Osteocyte (in vitro differentiated cells): ENCODE results near the gene LUZP2. TPM values are rescaled to one million over a fixed set of nuclear protein-coding genes. Genes with fewer than 3 reads are reported as not detected.
"Not testable (repeated sequence)": the region's sequence is repeated elsewhere in the genome, so short reads cannot be mapped to it uniquely, and the experiment has no call there.

Experiments
- DNase-seq: peaks from one replicate; pipeline ENCODE4 v3.0.0; 2021; ENCODE audit warnings: mixed read lengths; ENCODE audit not compliant: unreplicated experiment; ENCODE audit errors: extremely low spot score
- H3K27ac Mint-ChIP-seq: one replicate; pipeline ENCODE4 v1.8.0; 2021; ENCODE audit warnings: mild to moderate bottlenecking, mixed read lengths; ENCODE audit not compliant: unreplicated experiment
- H3K27me3 Mint-ChIP-seq: one replicate; pipeline ENCODE4 v1.8.0; 2021; ENCODE audit warnings: mixed read lengths; ENCODE audit not compliant: unreplicated experiment
- H3K36me3 Mint-ChIP-seq: one replicate; pipeline ENCODE4 v1.8.0; 2021; ENCODE audit warnings: mixed read lengths; ENCODE audit not compliant: unreplicated experiment
- H3K4me1 Mint-ChIP-seq: one replicate; pipeline ENCODE4 v1.8.0; 2021; ENCODE audit warnings: mixed read lengths; ENCODE audit not compliant: unreplicated experiment
- H3K4me3 Mint-ChIP-seq: one replicate; pipeline ENCODE4 v1.8.0; 2021; ENCODE audit warnings: mild to moderate bottlenecking, moderate library complexity, mixed read lengths; ENCODE audit not compliant: unreplicated experiment
- H3K9me3 Mint-ChIP-seq: one replicate; pipeline ENCODE4 v1.8.0; 2021; ENCODE audit warnings: mixed read lengths; ENCODE audit not compliant: unreplicated experiment
- CTCF ChIP-seq: fragments of 200-600 bp; sonication (generic); IDR thresholded peaks from 2 replicates; pipeline ENCODE4 v1.5.0; 2021; ENCODE audit warnings: antibody characterized with exemption, mild to moderate bottlenecking, moderate library complexity
- total RNA-seq: library from RNA; stranded (reverse); gene quantifications from 2 replicates; pipeline ENCODE4 v1.2.1, GENCODE V29; 2021

Gene LUZP2
- total RNA-seq, 1 donor from 2014 or later, result 3.5 TPM

GRCh38 chr11:24880962-24881361 lies 384.1 kb downstream of the LUZP2 start:
- Mint-ChIP-seq H3K4me1 (no peaks in the 10 kb centered on the region), H3K9me3 (no peaks in the 10 kb centered on the region), H3K36me3 (no peaks in the 10 kb centered on the region), H3K27me3 (no peaks in the 10 kb centered on the region), H3K4me3 (no peak overlapping the region), H3K27ac (no peak overlapping the region)
- DNase-seq, result no peak
- no peak for TF ChIP-seq CTCF

- no peak overlapping the region for H3K27ac Mint-ChIP-seq
- DNase-seq, result no peak
- no peaks in the 10 kb centered on the region for H3K4me1 Mint-ChIP-seq
- no peaks in the 10 kb centered on the region for H3K27me3 Mint-ChIP-seq
- H3K4me3 Mint-ChIP-seq, result no peak overlapping the region
- no peak for TF ChIP-seq CTCF
- no peaks in the 10 kb centered on the region for H3K9me3 Mint-ChIP-seq
- no peaks in the 10 kb centered on the region for H3K36me3 Mint-ChIP-seq
Measured at GRCh38 chr11:24885580-24886173, 388.8 kb downstream of the LUZP2 start.

GRCh38 chr11:24886880-24887619 lies 390.2 kb downstream of the LUZP2 start:
- Mint-ChIP-seq H3K27me3 (no peaks in the 10 kb centered on the region), H3K9me3 (no peaks in the 10 kb centered on the region), H3K4me1 (no peaks in the 10 kb centered on the region), H3K27ac (no peak overlapping the region), H3K4me3 (no peak overlapping the region), H3K36me3 (no peaks in the 10 kb centered on the region)
- TF ChIP-seq CTCF, result no peak
- no peak for DNase-seq

GRCh38 chr11:24890426-24890825 lies 393.6 kb downstream of the LUZP2 start:
- Mint-ChIP-seq H3K4me1 (no peaks in the 10 kb centered on the region), H3K36me3 (no peaks in the 10 kb centered on the region), H3K27ac (no peak overlapping the region), H3K9me3 (peaks cover under 1% of the 10 kb centered on the region), H3K4me3 (no peak overlapping the region), H3K27me3 (no peaks in the 10 kb centered on the region)
- TF ChIP-seq CTCF, result no peak
- DNase-seq, result no peak

- H3K9me3 Mint-ChIP-seq, H3K4me3 Mint-ChIP-seq: not testable (repeated sequence)
Measured at GRCh38 chr11:24891845-24892492, 395.1 kb downstream of the LUZP2 start.

More at GRCh38 chr11:24891845-24892492, 395.1 kb downstream of the LUZP2 start:
- DNase-seq, H3K27ac Mint-ChIP-seq, H3K4me1 Mint-ChIP-seq, H3K36me3 Mint-ChIP-seq, H3K27me3 Mint-ChIP-seq: not testable (repeated sequence)
